NOMO-1 treated with DMSO at 0.1 percent for 48 hours (cell line): ENCODE results near the gene UBE2G1.
"Not testable (repeated sequence)": the region's sequence is repeated elsewhere in the genome, so short reads cannot be mapped to it uniquely, and the experiment has no call there.

Source experiments
- DNase-seq: peaks from one replicate; lab custom pipeline; 2025; ENCODE audit not compliant: unreplicated experiment; lab: John Stamatoyannopoulos, UW

The UBE2G1 gene

DNA sequence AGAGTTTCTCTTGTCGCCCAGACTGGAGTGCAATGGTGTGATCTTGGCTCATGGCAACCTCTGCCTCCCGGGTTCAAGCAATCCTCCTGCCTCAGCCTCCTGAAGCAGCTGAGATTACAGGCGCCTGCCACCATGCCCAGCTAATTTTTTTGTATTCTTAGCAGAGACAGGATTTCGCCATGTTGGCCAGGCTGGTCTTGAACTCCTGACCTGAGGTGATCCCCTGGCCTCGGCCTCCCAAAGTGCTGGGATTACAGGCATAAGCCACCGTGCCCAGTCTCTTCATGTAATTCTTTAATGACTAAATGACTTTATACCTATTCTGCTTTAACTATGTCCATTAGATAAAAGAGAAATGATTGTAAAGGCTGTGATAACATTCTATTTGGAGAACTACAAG, 111.2 kb downstream of the UBE2G1 start:
- not testable (repeated sequence) for DNase-seq

DNA sequence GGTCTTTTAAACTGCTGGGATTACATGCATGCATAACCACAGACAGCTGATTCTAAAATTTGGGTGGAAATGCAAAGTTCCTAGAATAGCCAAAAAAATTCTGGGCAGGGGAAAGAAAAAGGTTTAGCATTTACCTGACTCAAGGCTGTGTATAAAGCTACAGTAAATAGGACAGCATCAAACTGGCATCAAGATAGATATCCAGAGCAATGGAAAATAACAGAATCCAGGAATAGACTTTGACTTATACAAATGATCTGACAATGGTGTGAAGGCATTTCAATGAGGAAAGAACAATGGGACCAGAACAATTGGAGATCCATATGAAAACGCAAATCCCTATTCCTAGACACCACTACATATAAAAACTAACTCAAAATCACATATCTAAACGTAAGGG, 115.6 kb downstream of the UBE2G1 start:
- DNase-seq = no peak

DNA sequence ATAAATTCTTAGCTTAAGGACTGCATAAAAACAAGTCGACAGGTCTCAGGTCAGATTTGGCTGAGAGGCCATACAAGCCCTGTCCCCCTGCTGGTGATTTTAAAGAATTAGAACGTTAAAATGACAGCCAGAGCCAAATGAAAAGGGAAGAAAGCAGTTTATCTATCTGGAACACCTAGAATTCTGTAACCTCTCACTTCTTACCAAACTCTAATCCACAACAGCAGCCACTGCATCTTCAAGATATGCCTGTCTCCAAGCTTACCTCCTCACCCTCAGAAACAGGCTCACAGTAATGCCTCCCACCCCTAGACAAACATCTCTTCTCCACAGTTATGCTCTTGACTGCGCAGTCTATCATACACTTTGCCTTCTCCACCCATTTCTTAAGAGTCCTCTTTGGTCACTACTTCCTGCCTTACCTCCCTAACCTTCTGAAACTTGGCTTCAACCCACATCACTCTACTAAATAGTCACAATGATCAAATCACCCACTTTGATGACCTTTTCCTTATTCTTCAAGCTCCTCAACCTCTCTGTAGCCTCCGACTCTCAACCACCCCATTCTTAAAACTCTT, 116.9 kb downstream of the UBE2G1 start:
- DNase-seq = peak; percentile 30

DNA sequence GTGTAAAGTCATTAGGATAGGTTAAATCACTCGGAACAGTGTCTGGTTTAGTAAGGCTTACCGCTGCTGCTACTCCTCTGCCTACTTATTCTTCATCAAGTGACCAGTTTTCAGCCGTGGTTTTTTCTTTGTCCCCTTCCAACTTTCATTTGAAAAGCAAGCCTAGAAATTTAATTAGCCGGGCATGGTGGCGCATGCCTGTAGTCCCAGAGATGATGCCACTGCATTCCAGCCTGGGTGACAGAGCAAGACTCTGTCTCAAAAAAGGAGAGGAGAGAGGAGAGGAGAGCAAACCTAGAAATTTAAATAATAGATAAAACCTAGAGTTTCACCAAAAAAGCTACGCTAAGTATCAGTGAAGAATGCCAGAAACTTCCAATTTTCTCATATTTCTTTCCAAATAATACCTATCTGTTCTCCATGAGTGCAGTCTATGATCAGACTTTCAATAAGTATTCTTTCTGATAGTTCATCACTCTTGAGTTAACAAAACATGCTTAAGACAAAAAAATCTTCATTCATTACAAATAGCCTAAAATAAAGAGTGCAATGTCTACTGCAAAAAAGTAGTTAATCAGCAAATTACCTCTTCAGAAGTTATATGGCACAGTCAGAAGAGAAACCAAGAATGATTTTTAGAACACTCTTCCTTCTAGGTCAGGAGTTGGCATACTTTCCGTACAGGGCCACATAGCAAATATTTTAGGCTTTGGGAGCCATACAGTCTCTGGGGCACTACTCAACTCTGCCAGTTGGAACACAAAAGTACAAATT, 117.8 kb downstream of the UBE2G1 start:
- DNase-seq = no peak

DNA sequence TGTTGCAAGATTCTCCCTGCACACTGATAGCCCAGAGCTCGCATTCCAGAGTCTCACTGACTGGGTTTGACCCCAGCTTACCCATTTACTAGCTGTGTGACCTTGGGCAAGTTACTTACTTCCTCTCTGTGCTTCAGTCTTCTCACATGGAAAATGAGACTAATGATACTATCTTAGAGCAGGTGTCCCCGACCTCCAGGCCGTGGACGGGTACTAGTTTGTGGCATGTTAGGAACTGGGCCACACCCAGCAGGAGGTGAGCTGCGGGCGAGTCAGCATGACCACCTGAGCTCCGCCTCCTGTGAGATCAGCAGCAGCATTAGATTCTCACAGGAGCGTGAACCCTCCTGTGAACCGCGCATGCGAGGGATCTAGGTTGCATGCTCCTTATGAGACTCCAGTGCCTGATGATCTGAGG, 118.5 kb downstream of the UBE2G1 start:
- no peak for DNase-seq

DNA sequence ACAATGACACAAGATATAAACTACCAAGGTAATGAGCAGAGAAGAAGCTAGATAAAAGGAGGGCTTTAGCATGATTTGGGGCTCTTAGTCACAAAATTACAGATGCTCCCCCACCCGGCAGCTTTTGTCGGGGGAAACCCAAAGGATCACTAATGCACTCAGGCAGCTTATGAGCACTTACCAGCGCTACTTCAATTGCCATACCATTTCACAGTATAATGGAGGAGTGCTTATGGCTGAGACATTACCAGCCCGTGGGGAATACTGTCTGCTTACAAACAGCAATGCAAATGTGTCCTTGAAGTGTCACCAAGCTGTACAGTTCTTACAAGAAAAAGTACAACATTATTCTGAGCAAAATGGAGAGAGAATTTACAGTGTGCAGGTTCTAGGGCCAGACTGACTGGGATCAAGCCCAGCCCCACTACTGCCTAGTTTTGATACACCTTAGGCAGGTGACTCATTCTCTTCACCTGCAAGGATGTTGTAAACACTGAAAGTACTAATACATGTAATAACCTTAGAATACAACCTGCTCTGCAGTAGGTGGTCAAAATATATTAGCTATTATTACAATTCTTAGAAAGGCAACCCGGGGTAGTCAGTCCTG, 119.0 kb downstream of the UBE2G1 start:
- no peak for DNase-seq

DNA sequence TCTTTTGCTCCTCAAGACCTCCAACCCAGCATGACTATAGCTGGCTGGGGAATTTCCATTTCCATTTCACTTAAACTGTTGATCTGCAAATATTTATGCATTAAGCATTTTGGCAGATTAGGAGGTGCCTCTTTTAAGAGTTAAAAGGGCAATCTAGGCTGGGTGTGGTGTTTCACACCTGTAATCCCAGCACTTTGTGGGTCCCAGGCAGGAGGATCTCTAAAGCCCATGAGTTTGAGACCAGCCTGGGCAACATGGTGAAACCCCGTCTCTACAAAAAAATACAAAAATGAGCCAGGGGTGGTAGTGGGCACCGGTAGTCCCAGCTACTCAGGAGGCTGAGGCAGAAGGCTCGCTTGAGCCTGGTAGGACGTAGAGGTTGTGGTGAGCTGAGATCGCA, 119.8 kb downstream of the UBE2G1 start:
- no peak for DNase-seq

DNA sequence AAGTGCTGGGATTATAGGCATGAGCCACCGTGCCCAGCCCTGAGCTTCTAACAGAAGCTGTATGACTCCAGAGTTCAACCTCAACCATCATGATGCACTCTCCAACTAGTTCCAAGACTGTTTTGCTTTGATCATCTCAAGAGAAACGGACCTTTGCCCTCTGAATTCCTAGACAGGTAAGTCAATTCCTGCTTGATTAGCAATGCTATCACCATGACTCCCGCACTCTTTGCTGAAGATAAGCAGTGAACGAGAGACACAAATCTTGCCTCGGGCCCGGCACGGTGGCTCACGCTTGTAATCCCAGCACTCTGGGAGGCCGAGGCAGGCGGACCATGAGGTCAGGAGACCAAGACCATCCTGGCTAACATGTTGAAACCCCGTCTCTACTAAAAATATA, 124.9 kb downstream of the UBE2G1 start:
- no peak for DNase-seq

DNA sequence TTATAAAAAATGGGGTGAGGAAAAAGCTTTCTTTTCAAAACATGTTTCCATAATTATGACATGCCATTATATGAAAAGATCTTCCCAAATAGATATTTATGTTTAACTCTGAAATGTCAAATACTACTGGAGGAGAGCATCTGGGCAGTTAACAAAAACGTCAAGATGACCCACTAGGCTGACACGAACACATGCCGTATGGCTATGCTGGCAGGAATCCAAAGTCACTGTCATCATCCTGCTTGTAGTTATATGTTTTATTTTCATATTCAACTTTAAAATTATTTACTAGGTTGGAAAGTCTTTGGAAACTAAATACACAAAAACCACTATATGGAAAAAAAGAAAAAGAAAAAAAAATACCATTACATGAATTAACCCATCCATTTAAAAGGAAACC, 130.0 kb downstream of the UBE2G1 start:
- no peak for DNase-seq

DNA sequence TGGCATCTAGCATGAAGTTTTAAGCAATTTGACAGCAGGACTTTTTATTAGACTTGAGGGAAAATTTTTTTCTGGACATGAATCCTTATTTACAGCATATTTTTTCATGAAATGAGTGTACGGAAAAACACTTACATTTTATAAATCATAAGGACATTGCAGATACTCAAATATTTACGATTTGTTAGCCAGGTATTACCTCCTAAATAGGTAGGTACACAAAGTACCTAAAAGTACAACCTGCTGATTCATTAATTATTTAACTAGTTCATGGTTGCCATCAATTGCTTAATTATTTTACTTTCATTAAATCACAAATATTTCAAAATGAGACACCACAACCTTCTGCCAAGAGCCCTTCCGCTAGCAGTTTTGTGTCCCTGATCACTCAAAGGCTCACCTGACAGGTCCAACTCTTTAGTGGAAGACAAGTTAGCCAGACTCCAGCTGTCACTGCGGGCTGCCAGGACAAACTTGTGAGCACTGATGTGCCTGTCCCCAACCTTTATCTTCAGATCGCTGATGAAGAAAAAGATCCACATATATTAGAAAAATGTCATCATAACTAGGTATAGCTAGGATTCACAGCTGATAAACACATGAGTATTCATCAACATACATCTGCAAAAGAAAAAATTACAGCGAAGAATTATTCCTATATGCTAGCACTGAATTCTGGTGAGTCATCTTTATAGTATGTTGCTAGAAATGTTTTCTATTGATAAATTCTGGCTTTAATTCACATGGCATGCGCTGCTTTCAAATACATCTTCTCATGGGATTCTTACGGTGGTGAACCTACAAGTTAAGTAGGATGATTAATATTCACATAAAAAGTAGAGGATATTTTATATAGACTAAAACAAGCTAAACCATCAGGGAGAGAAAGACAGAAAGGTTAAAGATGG, 130.8 kb downstream of the UBE2G1 start:
- no peak for DNase-seq

DNA sequence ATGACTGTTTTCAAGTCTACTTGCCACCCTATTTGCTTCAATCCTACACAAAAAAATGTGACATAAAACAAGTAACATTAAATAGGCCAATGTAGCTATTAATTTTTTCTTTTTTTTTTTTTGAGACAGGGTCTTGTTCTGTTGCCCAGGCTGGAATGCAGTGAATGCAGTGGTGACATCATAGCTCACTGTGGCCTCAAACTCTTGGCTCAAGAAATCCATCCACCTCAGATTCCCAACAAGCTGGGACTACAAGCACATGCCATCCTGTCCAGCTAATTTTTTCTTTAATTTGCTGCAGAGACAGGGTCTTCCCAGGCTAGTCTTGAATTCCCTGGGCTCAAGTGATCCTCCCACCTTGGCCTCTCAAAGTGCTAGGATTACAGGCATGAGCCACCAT, 132.1 kb downstream of the UBE2G1 start:
- DNase-seq = no peak

DNA sequence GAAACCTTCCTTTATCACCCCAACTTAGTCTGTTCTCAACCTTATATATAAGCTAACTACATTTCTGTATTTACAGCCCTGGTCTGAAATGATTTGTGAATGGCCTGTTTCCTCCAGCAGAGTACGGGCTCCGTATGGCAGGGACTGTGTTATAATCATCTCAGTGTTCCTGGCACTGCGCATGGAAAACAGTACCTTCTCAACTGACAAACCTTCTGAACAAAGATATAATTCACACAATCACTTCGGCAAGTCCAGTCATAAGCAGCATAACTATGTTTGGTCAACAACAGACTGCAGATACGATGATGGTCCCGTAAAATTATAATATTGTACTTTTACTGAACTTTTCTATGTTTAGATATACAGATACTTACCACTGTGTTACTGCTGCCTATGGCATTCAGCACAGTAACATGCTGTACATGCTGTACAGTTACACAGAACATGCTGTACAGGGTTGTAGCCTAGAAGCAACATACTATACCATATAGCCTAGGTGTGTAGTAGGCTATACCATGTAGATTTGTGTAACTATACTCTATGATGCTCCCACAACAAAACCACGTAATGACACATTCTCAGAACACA, 132.7 kb downstream of the UBE2G1 start:
- no peak for DNase-seq

DNA sequence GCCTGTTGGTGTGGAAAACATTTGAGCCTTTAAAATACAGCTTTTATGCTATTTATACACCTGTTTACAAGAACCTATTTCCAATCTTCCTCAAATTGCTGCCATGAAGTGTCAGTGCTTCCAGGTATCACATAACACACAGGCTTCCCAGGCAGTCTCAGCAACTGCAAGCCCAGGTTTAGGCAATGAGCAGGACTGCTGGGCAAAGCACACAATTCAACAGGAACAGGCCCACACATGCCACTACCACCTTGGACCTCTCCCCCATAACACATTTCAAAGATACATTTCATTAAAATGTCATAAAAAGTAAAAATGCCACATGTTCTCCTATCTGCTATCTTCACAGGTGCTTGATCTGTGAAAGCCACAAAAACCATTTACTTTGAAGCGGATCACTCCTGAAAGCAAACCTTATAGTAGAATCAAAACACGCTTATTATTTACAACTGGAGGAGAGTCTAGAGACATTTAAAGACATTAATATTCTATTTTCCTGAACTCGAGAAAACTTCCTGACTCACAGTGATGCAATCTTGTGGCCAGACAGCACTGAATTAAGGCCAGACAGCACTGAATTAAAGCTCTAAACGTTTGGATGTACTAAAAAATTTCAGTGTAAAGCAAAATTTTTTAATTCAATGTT, 134.2 kb downstream of the UBE2G1 start:
- peak; percentile 3 for DNase-seq

DNA sequence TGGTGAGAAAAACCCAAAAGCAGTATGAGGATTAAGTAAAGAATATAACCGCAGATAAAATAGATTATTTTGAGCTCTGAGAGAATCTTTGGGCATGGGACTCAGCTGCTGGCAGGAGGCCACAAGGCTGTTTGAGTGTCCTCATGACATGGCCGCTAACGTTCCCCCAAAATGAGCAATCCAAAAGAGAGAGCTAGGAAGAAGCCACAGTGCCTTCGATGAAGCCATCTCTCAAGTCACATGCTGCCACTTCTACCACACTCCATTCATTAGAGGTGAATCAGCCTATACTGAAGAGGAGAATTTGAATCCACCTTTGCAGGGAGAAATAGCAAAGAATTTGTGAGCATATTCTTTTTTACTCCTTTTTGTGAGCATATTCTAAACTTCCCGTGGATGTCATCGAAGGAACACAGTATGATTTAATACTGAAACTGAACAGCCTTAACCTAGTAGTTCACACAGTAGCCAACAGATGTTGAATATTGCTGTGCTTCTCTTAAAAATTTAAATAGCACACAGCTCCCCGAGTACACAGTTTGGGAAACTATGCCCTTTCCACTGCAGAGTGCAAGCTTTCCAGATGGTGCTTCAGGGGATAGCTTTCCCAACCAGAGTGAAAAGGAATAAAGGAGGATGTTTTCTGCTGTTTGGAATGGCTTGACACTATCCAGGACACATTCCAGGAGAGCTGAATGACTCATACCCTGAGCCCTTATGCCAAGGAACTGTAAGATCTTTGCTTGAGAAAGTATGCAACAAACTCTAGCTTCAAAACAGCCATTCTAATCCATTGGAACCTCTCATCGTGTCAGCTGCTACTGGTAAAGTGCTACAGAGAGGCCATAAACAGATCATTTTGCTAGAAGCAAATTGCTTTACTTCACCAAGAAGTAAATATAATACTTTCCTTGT, 136.6 kb downstream of the UBE2G1 start:
- DNase-seq = no peak

DNA sequence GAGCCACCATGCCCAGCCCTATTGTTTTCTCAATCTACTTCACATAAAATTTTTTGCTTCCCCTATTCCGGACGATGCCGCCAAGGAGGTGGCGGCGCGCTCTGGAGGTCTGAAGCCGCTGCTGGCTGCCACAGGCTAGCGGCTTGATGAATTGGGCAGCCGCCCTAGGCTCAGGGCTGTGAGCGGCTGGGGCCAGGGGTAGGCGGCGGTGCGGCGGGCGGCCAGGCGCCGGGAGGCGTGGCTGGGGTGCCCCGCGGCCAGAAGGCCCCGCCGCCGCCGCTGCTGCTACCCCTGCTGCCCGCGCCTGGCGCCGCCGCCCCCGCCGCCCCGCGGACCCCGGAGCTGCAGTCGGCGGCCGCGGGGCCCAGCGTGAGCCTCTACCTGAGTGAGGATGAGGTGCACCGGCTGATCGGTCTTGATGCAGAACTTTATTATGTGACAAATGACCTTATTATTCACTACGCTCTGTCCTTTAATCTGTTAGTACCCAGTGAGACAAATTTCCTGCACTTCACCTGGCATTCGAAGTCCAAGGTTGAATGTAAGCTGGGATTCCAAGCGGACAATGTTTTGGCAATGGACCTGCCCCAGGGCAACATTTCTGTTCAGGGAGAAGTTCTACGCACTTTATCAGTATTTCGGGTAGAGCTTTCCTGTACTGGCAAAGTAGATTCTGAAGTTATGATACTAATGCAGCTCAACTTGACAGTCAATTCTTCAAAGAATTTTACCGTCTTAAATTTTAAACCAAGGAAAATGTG, 144.4 kb downstream of the UBE2G1 start:
- no peak for DNase-seq

DNA sequence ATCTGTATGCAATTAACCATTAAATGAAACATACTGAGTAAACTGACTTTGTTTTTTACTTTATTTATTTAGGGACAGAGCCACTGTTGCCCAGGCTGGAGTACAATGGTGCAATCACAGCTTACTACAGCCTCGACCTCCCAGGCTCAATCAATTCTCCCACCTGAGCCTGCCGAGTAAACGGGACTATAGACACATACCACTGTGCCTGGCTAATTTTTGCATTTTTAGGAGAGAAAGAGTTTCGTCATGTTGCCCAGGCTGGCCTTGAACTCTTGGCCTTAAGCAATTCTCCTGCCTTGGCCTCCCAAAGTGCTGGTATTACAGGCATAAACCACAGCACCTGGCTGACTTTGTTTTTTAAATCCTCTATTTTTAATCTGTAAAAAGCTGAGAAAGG, 145.3 kb downstream of the UBE2G1 start:
- no peak for DNase-seq

DNA sequence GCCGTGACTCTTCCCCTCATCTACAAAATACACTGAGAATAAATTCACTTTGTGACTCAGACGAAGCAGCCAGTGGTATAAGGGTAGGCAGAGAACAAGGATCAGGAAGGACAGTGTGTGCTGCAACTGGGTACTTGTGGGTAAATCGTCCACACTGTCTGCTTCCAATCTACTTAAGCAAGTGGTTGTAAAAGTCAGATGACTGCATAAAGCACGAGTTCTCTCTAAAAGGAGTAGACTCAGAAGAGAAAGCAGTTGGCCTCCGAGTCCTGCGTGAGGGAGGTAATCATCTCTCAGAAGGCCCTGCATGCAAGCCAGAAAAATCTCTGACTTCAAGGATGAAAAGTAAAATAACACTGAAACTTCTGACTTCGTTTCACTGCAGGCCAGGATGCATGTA, 145.8 kb downstream of the UBE2G1 start:
- no peak for DNase-seq
